RWPE1 (cell line): ENCODE measurements around the gene TNIP2.

Source experiments
- CTCF ChIA-PET: fragments of 350-600 bp; sonication (Branson Sonifier 250); formaldehyde crosslinking; extraction: SDS; loops from one replicate; lab custom pipeline; 2021; lab: Yijun Ruan, JAX
- POLR2A ChIA-PET: fragments of 400-600 bp; formaldehyde crosslinking; extraction: SDS; loops from one replicate; lab custom pipeline; 2020; ENCODE audit warnings: antibody characterized with exemption; ENCODE audit not compliant: low non-redundant PET; lab: Yijun Ruan, JAX
- DNase-seq: peaks from one replicate; pipeline ENCODE4 v3.0.0; 2012; ENCODE audit warnings: low spot score
- H3K27ac ChIP-seq: fragments of 450-650 bp; 2 replicates; pipeline ENCODE4 v1.5.1; 2017
- TF ChIP-seq, protein P1 (sequence below): fragments of 450-650 bp; conservative IDR thresholded peaks from 2 replicates; pipeline ENCODE4 v1.5.1; 2017; ENCODE audit warnings: low read depth, mild to moderate bottlenecking

TNIP2 gene

DNA sequence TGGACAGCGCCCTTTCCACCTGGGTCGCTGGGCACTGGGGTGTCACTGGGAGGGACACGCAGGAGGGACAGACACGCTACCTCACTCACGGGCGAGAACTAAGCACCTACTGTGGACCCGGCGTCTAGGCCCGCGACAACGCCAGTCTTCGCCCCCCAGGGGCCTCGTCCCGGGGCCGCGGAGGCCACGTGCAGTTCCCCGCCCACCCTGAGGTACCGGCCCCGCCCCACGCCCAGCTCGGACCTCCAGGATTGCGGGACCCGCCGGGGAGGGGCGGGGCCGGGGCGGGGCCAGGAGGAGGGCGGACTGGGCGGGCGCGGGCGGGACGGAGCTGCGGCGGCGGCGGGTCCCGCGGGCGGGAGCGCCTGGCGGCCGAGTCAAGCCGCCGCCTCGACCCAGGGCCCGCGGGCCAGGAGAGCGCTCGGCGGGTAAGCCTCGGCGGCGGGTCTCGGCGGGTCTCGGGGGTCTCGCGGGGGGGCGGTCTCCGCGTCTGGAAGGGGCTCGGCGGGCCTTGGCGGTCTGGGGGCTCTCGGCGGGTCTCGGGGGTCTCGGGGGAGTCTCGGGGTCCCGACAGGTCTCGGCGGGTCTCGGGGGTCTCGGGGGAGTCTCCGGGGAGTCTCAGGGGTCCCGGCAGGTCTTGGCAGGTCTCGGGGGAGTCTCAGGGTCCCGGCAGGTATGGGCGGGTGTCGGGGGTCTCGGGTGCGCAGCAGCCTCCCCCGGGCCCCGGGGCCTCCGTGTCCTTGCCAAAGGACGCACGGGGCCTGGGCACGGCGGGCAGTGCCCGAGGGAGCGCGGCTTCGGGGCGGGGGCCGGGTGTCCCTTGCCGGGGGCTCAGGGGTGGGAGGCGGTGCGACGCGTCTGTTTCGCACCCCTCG, 36.8 kb upstream of the TNIP2 start, which contains the start of gene SH3BP2:
Gene SH3BP2 (plus strand): TSS at position 375 of the 875 bp plus-strand sequence. CDS start 27,533 bp downstream, outside the sequence.
- peak within 1 kb of the TSS; percentile 99 for H3K27ac ChIP-seq
- ChIA-PET POLR2A (no interaction called here), CTCF (interaction anchor here (0.6 kb wide), 1 partner anchor 13 kb away, joined by 3 read pairs; no protein-coding TSS in a partner anchor)
- TF ChIP-seq, protein P1, sequence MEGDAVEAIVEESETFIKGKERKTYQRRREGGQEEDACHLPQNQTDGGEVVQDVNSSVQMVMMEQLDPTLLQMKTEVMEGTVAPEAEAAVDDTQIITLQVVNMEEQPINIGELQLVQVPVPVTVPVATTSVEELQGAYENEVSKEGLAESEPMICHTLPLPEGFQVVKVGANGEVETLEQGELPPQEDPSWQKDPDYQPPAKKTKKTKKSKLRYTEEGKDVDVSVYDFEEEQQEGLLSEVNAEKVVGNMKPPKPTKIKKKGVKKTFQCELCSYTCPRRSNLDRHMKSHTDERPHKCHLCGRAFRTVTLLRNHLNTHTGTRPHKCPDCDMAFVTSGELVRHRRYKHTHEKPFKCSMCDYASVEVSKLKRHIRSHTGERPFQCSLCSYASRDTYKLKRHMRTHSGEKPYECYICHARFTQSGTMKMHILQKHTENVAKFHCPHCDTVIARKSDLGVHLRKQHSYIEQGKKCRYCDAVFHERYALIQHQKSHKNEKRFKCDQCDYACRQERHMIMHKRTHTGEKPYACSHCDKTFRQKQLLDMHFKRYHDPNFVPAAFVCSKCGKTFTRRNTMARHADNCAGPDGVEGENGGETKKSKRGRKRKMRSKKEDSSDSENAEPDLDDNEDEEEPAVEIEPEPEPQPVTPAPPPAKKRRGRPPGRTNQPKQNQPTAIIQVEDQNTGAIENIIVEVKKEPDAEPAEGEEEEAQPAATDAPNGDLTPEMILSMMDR: no peak
- peak; percentile 64 for DNase-seq

DNA sequence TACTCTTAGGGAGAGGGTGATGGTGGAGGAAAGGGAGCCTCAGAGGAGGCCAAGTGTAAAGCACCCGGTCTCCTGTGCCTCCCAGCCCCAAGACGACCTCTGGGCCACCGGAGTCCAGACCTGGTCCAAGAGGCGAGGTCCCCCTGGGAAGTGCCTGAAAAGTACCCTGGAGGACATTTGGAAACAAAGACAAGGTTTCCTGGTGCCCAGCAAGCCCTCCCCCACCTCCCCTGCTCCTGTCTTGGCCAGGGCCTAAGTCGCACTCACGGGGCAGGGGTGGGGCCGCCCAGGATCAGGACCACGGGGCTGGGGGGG, 36.2 kb upstream of the TNIP2 start:
- DNase-seq: no peak
- ChIA-PET POLR2A (no interaction called here), CTCF (interaction anchor here (0.6 to 0.7 kb wide), 2 partner anchors 11 to 13 kb away, joined by 3 to 4 read pairs; no protein-coding TSS in a partner anchor)
- H3K27ac ChIP-seq: peak overlapping the region; percentile 99
- TF ChIP-seq, protein P1: no peak

DNA sequence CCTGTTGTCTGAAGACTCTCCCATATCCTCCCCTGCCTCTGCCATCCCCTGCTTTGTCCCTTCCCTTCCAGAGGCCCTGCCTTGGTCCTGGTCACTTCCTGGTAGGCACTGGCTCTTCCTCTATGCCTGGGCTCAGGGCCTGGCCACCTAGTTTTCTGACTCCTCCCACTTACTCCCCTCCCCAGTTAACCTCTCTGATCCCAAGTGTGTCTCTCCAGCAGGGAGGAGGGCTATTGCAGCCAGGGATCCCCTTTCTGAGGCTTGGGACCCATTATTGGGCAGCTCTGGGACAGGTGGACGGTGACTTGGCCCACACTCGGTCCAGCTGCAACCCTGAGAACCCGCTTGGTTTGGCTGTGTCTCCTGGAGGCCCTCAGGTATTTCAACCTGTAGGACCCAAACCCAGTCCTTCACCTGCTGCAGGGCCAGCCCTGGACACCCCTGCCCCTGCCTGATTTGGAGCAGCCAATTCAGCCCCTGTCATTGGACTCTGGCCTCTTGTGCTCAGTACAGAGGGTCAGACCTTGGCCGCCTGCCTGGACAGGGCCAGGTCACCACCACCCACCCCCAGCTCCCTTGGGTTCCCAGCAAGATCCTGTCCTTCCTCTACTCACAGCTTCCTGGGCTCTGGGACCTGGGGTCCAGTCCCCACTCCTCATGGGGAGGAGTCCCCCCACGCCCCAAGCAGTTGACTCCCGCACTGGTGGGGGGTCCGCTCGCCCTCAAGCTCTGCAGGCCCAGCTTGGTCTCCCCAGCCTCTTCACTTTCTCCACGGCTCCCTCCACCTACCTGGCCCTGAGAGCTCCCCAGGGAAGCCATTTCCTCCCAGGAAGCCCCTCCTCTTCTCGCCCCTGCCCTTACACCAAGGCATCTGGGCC, 35.6 kb upstream of the TNIP2 start:
- TF ChIP-seq, protein P1: no peak
- ChIA-PET CTCF (interaction anchor here (0.7 kb wide), 1 partner anchor 12 kb away, joined by 4 read pairs; no protein-coding TSS in a partner anchor), POLR2A (no interaction called here)
- H3K27ac ChIP-seq: peak overlapping the region; percentile 99
- no peak for DNase-seq

DNA sequence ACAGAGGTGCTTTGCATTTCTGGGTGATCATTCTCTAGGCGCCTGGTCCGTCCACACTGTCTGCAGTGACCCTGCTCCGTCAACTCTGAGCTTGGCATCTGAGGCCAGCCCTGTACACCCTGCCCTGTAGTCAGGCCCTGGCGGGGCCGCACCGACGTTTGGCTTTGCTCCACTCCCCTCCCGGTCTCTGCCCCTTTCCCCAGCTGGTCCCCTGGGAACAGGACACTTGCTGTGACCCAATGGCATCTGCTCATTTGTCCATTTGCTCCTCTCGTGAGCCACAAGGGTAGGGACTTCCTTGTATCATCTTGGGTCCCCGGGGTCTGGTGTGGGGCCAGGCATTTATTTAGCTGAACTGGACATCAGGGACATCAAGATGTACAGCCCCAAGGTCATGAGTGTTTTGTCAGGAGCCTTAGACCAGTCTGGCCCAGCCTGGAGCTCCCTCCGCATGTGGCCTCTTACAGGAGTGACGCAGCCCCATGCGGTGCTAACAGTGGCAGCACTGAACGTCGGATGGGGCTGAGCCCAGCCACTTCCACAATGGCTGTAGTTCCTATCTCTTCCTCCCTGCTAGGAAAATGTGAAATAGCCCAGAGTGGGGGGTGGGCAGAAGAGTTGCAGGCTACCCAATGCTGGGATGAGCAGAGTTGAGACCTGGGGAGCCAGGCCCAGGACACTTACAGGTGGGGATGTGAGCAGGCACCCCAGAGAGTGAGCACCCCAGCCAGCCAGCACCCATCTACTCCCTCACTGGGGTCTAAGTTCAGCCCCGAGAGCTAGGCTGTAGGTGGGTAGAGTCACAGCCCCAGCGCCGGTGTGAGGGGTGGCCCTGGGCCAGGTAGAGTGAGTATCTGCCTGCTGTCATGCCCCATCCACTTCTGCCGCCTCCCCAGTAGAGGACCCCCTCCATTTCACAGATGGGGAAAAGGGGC, 34.7 kb upstream of the TNIP2 start:
- ChIA-PET POLR2A (no interaction called here), CTCF (no interaction called here)
- TF ChIP-seq, protein P1: no peak
- DNase-seq: no peak
- H3K27ac ChIP-seq: peak overlapping the region; percentile 99

DNA sequence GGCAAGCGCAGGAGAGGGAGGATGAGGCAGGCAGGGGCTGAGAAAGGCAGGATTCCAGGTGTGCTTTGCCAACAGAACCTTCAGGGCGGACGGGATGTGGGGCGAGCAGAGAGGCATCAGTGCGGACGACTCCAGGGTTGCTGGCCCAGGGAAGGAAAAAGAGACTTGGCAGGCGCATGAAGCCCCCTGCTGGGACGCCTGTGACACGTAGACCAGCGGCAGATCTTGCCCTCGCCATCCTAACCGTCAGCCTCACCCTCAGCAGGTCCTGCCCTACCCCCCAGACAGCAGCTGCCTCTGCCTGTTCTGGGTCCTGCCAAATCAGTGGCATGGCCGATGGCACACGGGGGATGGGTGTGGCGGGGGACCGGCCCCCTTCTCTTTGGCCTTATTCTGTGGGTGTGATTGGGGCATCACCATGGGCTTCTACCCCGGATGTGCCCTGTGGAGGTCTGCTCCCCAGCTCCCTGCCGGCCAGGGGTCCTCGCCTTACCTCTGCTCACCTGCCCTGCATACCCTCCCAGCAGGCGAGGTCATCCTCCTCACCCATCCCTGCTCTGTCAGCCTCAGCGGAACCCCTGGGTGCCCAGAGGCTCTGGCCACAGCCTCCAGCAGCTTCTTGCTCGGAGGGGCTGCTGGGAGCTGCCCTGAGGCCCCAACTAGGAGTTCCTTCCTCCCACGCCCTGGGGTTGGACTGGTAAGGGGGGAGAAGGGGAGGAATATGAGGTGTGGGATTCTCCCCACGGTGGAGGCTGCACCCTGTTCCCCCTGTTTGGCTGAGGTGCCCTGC, 33.9 kb upstream of the TNIP2 start:
- H3K27ac ChIP-seq: no peak overlapping the region
- ChIA-PET CTCF (interaction anchor here (0.6 kb wide), 1 partner anchor 484 kb away, joined by 4 read pairs; no protein-coding TSS in a partner anchor), POLR2A (no interaction called here)
- TF ChIP-seq, protein P1: no peak
- no peak for DNase-seq
